Lower lobe of right lung (tissue), 2 donors: Measurements from ENCODE around the gene DUSP14. TPM values are rescaled to one million over a fixed set of nuclear protein-coding genes. Genes with fewer than 3 reads are reported as not detected.
A peak's percentile ranks its signal among the peaks of the same experiment; 100 is the strongest.

Experiments
- ATAC-seq, 2 donors: fragments of 200-7000 bp; cut with Tn5 transposase; one replicate each; pipeline ENCODE4 v1.9.1; 2020 to 2022; ENCODE audit warnings: mild to moderate bottlenecking in 2 of 2, moderate library complexity in 2 of 2
- DNase-seq: peaks from one replicate; pipeline ENCODE4 v3.0.0-alpha.2; 2020
- H3K27ac ChIP-seq: fragments of 200-600 bp; one replicate; pipeline ENCODE4 v1.8.0; 2022
- H3K27me3 ChIP-seq: fragments of 200-600 bp; one replicate; pipeline ENCODE4 v1.8.0; 2022; ENCODE audit warnings: low read depth
- H3K36me3 ChIP-seq: fragments of 200-600 bp; one replicate; pipeline ENCODE4 v1.8.0; 2022; ENCODE audit warnings: mild to moderate bottlenecking
- H3K4me1 ChIP-seq: fragments of 200-600 bp; one replicate; pipeline ENCODE4 v1.8.0; 2022
- H3K4me3 ChIP-seq: fragments of 200-600 bp; one replicate; pipeline ENCODE4 v1.8.0; 2022; ENCODE audit warnings: mild to moderate bottlenecking
- H3K9me3 ChIP-seq: fragments of 200-600 bp; one replicate; pipeline ENCODE4 v1.8.0; 2022
- intact Hi-C: fragments of 100-400 bp; cut with DNase I; formaldehyde crosslinking; loops from one replicate; pipeline ENCODE4 v1.11.0; 2022
- total RNA-seq: library from RNA; stranded (reverse); fragmentation: NEBNext Ultra II Directional; extraction: Animal tissue kit (Norgen Biotek cat#: 25700); gene quantifications from one replicate; pipeline ENCODE4 v1.2.1, GENCODE V29; 2021
- TF ChIP-seq, protein P1 (sequence below): fragments of 200-600 bp; IDR thresholded peaks from one replicate; pipeline ENCODE4 v1.8.0; 2022; ENCODE audit warnings: antibody characterized with exemption, mild to moderate bottlenecking
- donor health status: DM: no; HTN: yes; CAD: no; lungs with severe emphysema.

DUSP14 gene
- total RNA-seq, 1 donor from 2014 or later = 7.7 TPM

DNA sequence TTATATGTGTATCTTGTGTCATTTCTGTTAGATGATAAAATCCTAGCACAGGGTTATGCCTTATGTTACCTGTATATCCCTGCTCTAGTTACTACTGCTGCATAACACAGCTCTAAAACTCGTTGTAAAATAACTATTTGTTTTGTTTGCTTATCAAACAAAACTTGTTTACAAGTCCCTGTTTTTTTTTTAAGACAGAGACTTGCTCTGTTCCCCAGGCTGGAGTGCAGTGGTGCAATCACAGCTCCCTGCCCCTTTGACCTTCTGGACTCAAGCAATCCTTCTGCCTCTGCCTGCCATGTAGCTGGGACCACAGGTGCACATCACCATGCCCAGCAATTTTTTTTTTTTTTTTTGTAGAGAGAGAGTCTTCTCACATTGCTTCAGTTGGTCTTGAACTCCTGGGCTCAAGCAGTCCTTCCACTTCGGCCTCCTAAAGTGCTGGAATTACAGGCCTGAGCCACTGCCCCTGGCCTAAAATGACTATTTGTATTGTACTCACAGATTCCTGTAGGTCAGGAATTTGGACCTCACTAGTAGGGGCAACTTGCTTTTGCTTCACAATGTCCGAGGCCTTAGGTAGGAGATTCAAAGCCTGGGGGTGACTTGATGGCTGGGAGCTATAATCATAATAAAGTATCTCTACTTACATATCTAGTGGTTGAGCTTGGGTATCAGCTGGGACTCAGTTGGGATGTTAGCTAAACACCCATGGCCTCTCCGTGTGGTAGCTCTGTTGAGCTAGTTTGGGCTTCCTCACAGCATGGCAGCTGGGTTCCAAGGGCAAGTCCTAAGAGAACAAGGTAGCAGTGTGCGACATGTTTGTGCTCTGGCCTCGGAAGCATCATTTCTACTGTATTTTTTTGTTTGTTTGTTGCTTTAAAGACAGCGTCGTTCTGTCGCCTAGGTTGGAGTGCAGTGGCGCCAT is 12.6 kb downstream of the DUSP14 start:
- no peaks in the 10 kb centered on the region for H3K9me3 ChIP-seq
- H3K27ac ChIP-seq = no peak overlapping the region
- no peak for DNase-seq
- TF ChIP-seq, protein P1, sequence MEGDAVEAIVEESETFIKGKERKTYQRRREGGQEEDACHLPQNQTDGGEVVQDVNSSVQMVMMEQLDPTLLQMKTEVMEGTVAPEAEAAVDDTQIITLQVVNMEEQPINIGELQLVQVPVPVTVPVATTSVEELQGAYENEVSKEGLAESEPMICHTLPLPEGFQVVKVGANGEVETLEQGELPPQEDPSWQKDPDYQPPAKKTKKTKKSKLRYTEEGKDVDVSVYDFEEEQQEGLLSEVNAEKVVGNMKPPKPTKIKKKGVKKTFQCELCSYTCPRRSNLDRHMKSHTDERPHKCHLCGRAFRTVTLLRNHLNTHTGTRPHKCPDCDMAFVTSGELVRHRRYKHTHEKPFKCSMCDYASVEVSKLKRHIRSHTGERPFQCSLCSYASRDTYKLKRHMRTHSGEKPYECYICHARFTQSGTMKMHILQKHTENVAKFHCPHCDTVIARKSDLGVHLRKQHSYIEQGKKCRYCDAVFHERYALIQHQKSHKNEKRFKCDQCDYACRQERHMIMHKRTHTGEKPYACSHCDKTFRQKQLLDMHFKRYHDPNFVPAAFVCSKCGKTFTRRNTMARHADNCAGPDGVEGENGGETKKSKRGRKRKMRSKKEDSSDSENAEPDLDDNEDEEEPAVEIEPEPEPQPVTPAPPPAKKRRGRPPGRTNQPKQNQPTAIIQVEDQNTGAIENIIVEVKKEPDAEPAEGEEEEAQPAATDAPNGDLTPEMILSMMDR = no peak
- H3K4me3 ChIP-seq = no peak overlapping the region
- ATAC-seq = no peak
- intact Hi-C loops = no loop called here
- H3K36me3 ChIP-seq = no peaks in the 10 kb centered on the region
- no peaks in the 10 kb centered on the region for H3K27me3 ChIP-seq
- no peaks in the 10 kb centered on the region for H3K4me1 ChIP-seq

DNA sequence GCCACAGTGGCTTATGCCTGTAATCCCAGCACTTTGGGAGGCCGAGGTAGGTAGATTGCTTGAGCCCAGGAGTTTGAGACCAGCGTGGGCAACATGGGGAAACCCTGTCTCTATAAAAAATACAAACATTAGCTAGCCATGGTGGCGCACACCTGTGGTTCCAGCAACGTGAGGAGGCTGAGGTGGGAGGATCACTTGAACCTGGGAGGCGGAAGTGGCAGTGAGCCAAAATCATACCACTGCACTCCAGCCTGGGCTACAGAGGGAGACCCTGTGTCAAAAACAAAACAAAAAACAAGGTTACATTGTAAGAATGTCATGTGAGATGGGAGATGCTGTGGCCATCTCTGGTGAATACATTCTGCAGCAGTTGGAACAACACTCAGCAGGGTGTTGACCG is 13.5 kb downstream of the DUSP14 start:
- Histone ChIP-seq H3K27ac (no peak overlapping the region), H3K36me3 (no peaks in the 10 kb centered on the region), H3K27me3 (no peaks in the 10 kb centered on the region), H3K4me1 (no peaks in the 10 kb centered on the region), H3K4me3 (no peak overlapping the region), H3K9me3 (no peaks in the 10 kb centered on the region)
- TF ChIP-seq, protein P1 = no peak
- DNase-seq = no peak
- ATAC-seq = no peak
- intact Hi-C loops = no loop called here

DNA sequence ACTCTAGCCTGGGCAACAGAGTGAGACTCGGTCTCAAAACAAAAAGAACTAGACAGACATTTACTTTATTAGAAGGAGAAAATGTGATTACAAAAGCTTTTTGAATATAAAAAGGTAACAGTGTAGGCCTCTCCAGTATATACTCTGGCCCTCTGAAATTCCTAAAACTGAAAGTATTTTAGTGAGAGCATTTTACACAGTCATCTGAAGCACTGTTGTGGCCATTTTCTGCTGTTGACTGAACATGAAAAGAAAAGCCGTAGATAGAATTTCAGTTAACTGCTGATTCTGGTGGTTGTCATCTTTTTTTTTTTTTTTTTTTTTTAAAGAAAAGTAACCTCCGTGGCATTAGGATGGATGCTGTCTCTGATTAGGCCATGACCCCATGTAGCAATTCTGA is 15.6 kb downstream of the DUSP14 start:
- TF ChIP-seq, protein P1 = no peak
- Histone ChIP-seq H3K27me3 (no peaks in the 10 kb centered on the region), H3K9me3 (no peaks in the 10 kb centered on the region), H3K4me3 (no peak overlapping the region), H3K4me1 (no peaks in the 10 kb centered on the region), H3K36me3 (no peaks in the 10 kb centered on the region), H3K27ac (no peak overlapping the region)
- intact Hi-C loops = no loop called here
- DNase-seq (no peak), ATAC-seq (no peak)

DNA sequence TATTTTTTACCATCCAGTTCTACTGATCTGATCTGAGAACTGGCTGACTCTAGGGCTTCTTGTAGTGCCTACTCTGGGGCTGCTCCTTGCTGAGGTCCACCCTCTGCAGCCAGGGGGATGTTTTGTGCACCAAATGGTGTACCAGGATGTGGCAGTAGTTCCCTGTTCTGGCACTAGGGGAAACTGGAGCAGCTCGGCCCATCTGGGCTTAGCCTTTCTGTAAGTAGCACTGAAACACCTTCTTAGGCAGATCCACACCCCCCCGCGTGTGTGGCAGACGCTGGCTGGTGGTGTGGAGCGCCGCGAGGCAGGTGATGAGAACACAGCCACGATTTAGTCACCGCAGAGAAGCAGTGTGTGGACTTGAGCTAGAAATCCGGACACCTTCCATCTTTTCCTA is 17.0 kb downstream of the DUSP14 start:
- Histone ChIP-seq H3K9me3 (no peaks in the 10 kb centered on the region), H3K4me3 (no peak overlapping the region), H3K27me3 (no peaks in the 10 kb centered on the region), H3K36me3 (no peaks in the 10 kb centered on the region), H3K4me1 (no peaks in the 10 kb centered on the region), H3K27ac (no peak overlapping the region)
- TF ChIP-seq, protein P1 = peak; percentile 25
- DNase-seq = no peak
- peak; percentile 12 to 53 for ATAC-seq
- intact Hi-C loops = no loop called here

DNA sequence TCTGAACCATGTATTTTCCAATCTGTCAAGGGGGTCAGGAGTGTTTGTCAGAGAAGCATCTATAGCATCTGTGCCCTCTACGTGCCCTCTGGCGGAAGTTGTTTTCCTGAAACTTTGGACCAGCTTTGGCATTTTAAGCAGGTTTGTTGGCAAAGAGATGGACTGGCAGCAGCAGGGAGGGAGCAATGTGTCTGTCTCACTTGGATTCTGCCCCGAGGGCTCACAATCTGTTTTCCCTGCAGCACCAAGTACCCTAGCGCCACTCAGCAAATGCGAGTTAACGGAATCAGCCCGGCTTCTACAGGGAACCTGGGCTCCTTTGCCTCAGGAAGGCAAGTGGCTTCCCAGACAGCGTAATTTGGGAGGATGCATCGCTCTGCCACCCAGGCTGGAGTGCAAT is 17.4 kb downstream of the DUSP14 start:
- H3K27me3 ChIP-seq = no peaks in the 10 kb centered on the region
- DNase-seq (no peak), ATAC-seq (no peak)
- peaks cover 2% of the 10 kb centered on the region for H3K36me3 ChIP-seq
- TF ChIP-seq, protein P1 = no peak
- intact Hi-C loops = no loop called here
- no peak overlapping the region for H3K4me3 ChIP-seq
- no peak overlapping the region for H3K27ac ChIP-seq
- no peaks in the 10 kb centered on the region for H3K9me3 ChIP-seq
- no peaks in the 10 kb centered on the region for H3K4me1 ChIP-seq
